ENCODE measurements around the gene PLA2G2C.

- no peak for TF ChIP-seq CTCF (IDR thresholded peaks at IDR 0.05; ENCODE audit: low read length)
- no peak for TF ChIP-seq EZH2 (optimal IDR thresholded peaks at IDR 0.05; ENCODE audit: low read depth, low read length)
These were observed 2.6 kb downstream of the PLA2G2C start for GRCh38 chr1:20183616-20184271.
